NCI-H446 (cell line): Measurements from ENCODE around the gene CHMP5.
"Not testable (repeated sequence)": the region's sequence is repeated elsewhere in the genome, so short reads cannot be mapped to it uniquely, and the experiment has no call there.

Source experiments
- DNase-seq, 2 experiments: peaks; one replicate each; lab custom pipeline; 2025; lab: John Stamatoyannopoulos, UW

CHMP5 gene

DNA sequence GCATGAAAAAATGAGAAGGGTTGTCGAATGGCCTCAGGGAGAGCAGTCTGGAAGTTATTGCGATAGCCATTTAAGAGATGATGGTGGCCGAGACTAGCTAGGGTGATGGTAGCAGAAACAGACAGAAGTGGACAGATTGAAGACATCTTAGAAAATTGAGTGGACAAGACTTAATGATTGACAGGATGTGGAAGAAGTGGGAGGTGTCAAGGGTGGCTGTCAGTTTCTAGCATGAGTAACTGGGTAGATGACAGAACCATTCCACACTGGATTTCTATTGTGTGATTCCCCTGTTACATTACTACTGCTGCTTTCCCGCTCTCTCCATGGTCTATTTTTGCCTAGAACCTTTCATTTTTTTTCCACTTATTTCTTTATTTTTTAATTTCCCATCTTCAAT, 12.6 kb downstream of the CHMP5 start:
- DNase-seq, result no peak

DNA sequence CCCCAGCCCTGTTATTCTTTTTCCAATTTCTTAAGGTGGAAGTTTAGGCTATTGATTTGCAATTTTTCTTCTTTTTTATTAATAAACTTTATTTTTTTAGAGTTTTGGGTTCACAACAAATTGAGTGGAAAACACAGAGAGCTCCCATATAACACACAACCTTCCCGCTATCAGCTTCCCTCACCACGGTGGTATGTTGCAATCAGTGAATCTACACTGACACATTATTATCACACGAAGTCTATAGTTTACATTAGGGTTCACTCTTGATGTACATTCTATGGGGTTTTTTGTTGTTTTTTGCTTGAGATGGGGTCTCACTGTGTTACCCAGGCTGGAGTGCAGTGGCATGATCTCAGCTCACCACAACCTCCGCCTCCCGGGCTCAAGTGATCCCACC, 20.7 kb downstream of the CHMP5 start:
- no peak for DNase-seq

DNA sequence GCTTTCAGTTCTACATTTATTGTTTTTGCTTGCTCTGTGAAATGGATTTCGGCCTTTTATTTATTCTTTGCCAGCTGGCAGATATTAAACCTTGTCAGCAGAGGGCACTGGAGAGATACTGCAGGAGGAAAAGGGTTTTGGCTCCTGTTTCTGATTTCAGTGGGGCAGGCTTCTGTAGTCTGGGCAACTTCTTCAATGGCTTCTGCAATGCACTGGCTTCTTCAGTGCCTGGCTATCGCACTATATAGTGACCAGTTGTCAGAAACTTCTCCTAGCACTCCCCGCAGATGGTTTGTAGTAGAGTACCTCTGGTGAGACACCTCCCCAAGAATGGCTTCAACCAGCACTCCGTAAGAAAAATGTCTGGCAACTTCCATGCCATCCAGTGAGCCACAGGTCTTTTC, 22.2 kb downstream of the CHMP5 start:
- DNase-seq, result peak; percentile 51 to 79

DNA sequence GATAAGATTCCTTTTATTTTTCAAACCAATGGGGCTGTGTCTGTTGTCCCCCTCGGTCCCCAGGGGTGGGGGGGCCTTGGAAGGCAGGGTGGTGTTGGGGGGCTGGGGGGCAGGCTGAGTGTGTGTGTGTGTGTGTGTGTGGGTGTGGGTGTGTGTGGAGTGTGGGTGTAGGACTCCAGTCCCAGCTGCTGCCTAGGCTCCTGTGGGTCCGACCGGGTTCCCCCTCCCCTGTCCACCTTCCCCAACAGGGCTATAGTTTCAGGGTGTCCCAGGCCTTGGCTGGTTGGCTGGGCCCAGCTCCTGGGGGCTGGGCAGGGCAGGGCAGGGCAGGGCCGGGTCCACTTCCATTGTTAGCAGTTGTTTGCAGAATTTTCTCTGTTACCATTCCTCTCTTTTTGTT, 23.4 kb downstream of the CHMP5 start:
- no peak for DNase-seq

DNA sequence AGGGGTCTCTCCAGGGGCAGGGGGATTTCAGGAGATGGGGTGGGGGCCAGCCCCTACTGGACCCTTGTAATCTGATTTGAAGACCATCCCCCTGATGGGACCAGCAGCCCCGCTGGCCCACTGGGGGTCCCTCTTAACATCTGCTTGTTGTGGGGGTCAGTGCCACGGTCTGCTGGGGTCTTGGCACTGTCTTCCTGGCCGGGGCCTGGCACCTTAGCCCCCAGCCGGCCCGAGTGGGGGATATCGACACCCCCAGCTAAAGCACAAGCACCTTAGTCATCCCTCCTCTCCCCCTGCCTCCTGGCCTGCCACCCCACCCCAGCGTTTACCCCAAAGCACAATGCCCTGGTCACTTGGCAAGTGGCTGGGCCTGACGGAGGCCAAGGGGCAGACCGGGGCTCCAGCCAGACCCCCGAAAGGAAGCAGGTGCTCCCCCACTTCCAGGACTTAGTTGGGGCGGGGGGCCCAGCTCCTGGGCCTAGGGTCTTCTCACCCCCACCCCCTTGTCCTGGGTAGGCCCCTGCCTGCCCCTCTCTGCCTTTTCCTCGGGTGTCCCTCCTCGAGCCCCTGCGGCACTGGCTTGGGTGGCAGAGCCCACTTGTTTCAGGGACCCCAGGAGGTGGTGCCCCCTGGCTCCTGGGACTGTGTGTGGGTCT, 24.1 kb downstream of the CHMP5 start:
- DNase-seq, result no peak

DNA sequence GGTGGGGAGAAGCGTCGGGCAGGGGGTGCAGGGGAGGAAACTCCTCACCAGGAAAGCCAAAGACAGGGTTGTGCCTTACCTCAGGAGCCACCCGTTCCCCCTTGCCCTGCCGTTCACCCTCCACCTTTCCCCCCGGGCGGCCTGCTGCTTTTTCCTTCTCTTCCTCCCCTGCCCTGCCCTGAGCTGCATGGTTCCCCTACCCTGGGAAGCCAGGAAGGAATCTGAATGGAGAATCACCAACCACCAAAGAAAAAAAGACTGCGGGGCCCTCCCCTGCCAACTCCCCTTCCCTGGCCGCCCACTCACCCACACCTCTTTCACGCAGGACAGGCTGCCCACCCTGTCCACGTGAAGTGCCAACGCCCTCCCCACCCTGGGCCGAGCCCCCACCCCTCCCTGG, 24.6 kb downstream of the CHMP5 start:
- DNase-seq, result no peak

DNA sequence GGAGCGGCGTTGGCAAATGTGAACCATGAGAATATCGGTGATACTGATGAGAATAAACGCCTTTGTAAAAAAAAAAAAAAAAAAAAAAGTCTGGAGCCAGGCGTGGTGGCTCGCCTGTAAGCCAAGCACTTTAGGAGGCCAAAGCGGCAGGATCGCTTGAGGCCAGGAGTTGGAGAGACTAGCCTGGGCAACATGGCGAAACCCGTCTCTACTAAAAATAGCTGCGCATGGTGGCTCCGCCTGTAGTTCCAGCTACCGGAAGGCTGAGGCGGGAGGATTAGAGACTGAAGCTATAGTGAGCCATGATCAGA, 25.0 kb downstream of the CHMP5 start:
- DNase-seq, result no peak

DNA sequence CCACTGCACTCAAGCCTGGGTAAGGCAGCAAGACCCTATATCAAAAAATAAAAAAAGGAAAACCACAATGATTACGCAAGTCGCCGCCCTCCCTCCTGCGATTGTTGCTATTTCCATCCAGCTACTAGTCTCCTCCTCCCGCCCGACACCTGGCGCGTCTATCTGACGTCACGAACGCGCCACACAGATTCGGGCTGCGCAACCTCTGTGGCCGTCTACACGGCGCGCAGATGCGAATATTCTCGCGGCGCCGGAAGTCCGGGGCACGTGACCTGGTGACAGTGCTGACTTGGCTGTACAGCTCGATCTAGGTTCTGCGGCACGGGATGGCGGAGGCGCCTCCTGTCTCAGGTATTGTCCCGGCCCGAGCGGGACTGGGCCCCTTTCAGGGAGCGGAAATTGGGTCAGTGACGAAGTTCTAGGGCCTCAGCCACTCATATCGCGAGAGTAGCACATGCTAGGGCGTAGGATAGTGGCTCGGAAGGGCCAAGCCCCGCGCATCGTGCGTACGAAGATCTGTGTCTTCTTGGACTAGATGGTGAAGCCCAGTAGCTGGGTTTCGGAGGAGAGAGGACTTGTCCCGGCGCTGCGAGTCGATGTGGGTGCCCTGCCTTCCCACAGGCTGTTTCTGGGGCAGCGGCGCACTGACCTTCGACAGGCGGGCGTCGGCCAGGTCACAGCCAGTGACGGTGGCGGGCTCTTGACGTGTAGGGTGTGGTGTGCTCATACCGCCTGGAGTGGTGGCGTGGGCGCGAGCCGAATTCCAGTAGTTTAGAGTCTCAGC, 25.6 kb downstream of the CHMP5 start, which contains the start of gene NFX1:
Gene NFX1 (plus strand): TSS at position 270 of the 784 bp plus-strand sequence. CDS start 57 bp downstream, at position 327.
- peak; percentile 98 for DNase-seq

DNA sequence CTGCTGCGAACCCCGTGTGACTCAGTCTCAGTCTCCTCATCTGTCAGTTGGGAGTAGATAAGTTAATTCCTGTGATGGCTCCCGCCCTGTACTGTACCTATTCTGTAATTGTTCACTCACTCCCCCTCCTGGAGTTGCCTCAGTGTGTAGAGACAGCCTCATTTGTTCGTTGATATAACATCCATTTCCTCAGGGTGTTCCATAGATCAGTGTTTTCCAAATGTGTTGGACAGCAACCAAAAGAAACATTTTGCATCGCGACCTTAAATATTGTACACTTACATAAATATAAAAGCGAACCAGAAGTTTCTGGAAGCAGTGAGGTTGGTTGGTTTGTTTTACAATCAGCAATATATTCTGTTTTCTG, 26.2 kb downstream of the CHMP5 start:
- DNase-seq, result no peak

DNA sequence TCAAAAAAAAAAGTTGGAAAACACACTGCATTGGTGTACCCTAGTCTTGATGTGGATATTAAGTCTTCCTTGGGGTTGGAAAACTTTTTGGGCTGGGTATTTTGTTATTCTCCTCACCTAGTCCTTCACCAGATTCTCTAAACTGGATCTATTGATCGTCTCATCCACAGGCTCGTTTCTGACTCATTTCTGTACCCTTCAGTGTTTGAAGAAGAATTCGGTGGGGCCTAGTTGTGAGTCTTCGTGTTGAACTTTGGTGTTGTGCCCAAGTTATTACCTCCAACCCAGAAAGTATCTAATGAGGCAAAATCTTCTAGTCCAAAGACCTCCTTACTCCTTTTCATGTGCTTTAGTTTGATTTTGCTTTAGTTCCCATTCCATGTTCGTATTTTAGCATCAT, 27.1 kb downstream of the CHMP5 start:
- no peak for DNase-seq

DNA sequence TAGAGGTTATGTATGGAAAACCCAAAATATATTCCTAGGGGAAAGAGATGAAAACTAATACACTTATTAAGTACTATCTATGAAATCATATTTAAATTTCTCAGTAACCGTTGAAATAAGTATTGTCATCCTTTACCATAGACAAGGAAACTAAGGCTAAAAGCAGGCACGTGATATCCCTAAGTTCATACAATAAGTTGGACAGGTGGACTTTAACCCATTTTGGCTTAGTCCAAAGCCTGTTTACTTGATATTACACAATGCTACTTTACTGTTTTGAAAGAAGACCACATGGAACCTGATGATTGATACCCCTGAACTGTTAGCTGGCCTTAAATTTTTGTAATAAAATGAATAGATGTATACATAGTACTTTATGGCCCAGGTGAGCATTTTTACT, 28.9 kb downstream of the CHMP5 start:
- DNase-seq, result no peak

DNA sequence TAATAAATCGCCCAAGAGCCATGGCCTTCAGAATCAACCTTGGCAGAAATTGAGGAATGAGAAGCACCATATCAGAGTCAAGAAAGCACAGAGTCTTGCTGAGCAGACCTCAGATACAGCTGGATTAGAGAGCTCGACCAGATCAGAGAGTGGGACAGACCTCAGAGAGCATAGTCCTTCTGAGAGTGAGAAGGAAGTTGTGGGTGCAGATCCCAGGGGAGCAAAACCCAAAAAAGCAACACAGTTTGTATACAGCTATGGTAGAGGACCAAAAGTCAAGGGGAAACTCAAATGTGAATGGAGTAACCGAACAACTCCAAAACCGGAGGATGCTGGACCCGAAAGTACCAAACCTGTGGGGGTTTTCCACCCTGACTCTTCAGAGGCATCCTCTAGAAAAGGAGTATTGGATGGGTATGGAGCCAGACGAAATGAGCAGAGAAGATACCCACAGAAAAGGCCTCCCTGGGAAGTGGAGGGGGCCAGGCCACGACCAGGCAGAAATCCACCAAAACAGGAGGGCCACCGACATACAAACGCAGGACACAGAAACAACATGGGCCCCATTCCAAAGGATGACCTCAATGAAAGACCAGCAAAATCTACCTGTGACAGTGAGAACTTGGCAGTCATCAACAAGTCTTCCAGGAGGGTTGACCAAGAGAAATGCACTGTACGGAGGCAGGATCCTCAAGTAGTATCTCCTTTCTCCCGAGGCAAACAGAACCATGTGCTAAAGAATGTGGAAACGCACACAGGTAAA, 30.0 kb downstream of the CHMP5 start:
- no peak for DNase-seq

DNA sequence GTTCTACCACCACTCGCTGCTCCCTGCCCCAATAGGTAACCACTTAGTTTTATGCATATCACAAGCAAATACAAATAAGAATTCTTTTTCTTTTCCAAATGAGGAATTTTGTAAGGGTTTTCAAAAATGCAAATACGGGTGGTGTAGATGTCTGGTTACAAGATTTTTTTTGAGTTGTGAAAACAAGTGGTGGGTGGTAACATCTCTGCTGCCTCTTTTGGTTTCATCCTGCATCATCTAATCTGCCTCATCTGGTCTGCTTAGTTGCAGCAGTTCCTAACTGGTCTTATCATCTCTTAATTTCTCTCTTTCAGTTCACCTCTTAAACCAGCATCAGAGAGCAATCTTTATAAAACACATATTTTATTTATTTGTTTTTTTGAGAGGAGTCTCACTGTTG, 30.7 kb downstream of the CHMP5 start:
- no peak for DNase-seq

DNA sequence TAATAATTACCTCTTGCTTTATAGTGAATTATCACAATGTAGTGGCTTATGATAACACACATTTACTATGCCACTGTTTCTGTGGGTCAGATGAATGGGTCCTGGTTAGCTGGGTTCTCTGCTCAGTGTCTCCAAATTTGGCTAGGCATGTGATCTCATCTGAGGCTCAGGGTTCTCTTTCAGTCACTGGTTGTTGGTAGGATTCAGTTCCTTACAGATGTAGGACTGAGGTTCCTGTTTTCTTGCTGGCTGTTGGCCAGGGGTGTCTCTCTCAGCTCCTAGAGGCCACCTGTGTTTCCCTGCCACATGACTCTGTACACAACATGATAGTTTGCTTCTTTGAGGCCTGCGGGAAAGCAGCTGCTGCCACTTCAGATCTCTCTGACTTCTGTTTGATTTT, 32.6 kb downstream of the CHMP5 start:
- no peak for DNase-seq

DNA sequence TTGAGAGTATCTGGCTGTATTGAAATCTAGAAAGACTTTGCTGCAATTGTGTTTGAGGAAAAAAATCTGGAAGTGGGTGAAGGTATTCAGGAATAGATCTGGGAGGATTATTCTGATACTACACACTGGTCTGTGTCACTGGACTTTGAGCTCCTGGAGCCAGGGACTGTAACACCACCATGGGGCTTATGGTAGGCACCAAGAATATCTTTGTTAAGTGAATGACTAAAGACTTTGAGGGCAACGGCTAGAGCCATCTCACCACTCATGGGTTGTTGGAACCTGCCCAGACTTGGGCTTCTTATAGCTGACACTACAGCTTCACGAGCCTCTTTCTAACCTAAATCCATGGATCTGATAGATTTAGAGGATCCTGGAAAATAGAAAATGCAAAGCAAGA, 35.7 kb downstream of the CHMP5 start:
- no peak for DNase-seq

DNA sequence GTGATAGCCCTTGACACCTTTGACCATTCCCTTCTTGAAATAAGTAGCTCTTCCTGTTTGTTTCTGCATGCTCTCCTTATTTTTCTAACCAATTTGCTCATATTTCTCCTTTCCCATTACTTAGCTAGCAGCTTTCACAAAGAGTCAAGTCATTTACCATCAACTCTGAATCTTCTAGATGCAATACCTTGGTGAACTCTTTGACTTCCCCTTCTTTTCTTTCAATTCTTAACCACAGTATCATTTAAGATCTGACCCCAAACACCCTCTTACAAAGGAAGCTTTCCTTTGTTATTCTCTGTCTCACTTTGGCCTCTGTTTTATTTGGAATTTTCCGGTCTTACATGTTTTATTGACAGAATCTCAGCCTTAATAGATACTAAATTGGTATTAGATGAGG, 39.5 kb downstream of the CHMP5 start:
- no peak for DNase-seq

DNA sequence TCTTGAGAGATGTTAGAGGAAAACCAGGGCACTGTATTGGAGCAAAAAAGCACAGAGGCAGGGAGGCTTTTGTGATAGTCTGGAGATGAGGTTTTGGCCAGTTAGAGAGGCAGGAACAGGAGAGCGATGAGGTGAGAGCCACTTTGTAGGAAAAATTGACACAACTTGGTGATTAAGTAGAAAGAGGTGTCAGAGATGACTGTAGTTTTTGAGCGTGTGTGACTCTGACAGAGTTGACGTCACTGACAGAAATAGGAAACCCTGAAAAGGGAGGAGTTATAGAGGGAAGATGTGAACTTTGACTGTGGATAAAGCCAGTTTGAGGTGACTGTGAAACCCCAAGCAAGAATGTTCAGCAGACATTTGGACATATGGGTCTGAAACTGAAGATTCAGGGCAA, 41.2 kb downstream of the CHMP5 start:
- no peak for DNase-seq

DNA sequence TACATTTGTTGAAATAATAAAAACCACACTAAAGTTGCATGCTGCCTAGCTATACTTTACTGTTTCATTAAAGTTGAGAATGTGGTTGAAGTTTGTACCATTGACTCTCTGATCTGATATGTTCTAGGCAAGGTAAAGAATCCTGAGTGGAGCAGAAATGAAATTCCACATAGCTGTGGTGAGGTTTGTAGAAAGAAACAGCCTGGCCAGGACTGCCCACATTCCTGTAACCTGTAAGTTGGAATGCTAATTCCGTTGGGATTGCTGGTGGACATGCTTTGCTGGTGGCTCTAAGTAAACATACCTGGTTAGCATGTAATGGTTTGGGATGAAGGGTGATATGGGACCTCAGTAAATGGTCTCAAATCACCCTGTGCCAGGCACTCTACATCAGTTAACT, 42.2 kb downstream of the CHMP5 start:
- no peak for DNase-seq

DNA sequence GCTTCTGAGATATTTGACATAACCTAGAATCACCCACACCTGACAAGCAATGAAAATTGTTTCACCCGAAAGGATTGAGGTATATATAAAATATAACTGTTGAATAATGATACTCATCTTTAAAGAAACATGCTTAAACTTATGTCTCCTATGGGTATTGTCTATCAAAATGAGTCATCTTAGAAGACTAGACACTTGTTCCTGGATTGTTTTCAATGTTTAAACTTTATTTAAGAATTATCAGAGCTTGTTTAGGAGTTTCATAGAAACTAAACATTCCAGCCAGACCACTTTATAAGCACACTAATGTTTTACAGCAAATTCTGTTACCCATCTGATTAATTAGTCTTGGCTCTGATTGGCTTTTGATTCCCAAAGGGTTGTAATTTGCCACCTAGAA, 45.1 kb downstream of the CHMP5 start:
- no peak for DNase-seq

DNA sequence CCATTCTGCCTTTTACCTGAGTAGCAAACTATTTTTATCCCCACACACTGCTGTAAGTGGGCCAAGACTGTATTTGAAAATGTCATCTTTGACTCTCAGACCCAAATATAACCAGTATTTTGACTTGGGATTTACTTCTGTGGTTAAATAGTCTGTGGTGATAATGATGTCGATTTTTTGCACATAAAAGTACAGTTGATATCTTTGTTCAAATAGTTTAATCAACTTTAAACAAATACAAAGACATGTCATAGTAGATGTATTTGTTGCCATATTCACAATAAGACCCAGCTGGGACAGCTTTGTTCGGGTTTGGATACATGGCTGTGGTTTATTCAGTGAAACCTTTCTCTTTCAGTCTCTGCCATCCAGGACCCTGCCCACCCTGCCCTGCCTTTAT, 45.9 kb downstream of the CHMP5 start:
- DNase-seq, result no peak

DNA sequence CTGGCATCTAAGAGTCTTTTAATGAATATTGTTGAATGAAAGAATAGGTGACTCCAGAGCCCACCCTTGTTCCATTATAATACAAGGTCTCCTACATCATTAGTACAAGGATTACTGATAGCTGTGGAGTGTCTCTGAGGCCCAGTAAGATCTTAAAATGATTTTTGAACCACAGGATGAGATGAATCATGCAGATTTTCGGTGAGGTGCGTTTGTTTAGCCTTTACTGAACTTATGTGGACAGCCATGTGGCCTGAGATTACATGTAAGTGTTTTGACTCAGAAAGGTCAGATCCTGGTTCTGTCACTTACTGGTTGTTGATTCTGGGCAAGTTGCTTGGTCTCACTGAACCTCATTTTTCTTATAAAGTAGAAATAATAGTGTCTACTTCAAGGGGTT, 47.1 kb downstream of the CHMP5 start:
- DNase-seq, result no peak

DNA sequence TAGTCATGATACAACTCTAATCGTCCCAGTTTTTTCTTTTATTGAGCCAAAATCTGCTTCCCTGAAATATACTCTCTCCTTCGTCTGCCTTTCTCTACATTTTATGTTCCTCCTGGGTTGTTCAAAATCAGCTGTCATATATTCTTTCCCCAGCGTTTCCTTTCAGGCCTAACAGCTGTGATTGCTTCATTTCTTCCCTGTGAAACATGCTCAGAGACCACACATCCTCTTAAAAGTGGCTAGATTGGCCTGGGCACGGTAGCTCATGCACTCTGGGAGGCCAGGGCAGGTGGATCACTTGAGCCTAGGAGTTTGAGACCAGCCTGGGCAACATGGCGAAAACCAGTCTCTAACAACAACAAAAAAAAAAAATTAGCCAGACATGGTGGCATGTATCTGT, 50.5 kb downstream of the CHMP5 start:
- no peak for DNase-seq

DNA sequence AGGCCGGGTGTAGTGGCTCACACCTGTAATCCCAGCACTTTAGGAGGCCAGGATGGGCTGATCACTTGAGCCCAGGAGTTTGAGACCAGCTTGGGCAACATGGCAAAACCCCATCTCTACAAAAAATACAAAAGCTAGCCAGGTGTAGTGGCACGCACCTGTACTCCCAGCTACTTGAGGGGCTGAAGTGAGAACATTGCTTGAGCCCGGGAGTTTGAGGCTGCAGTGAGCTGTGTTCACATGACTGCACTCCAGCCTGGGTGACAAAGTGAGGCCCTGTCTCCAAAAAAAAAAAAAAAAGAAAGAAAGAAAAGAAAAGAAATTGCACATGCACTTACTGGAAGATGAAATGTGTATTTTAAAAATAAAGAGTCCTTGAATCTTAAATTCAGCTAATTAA, 52.3 kb downstream of the CHMP5 start:
- DNase-seq, result not testable (repeated sequence)
